Mucosa of descending colon (tissue), 3 donors: ENCODE data around the gene CELA3B. TPM values are rescaled to one million over a fixed set of nuclear protein-coding genes. Genes with fewer than 3 reads are reported as not detected.
A peak's percentile ranks its signal among the peaks of the same experiment; 100 is the strongest.
"Not testable (repeated sequence)": the region's sequence is repeated elsewhere in the genome, so short reads cannot be mapped to it uniquely, and the experiment has no call there.

Experiments used
- ATAC-seq: fragments of 200-7000 bp; cut with Tn5 transposase; one replicate; pipeline ENCODE4 v1.9.1; 2020; ENCODE audit warnings: mild to moderate bottlenecking, moderate library complexity
- DNase-seq, 3 donors: peaks; one replicate each; pipeline ENCODE4 v3.0.0-alpha.2; 2020
- H3K36me3 ChIP-seq: fragments of 200-600 bp; one replicate; pipeline ENCODE4 v1.8.0; 2021; ENCODE audit warnings: low read depth, mild to moderate bottlenecking
- H3K4me1 ChIP-seq: fragments of 200-600 bp; one replicate; pipeline ENCODE4 v1.8.0; 2021; ENCODE audit warnings: low read depth, mild to moderate bottlenecking
- H3K4me3 ChIP-seq: fragments of 200-600 bp; one replicate; pipeline ENCODE4 v1.8.0; 2021; ENCODE audit warnings: mild to moderate bottlenecking
- H3K9me3 ChIP-seq: fragments of 200-600 bp; one replicate; pipeline ENCODE4 v1.8.0; 2021; ENCODE audit warnings: mild to moderate bottlenecking
- CTCF ChIP-seq: fragments of 200-600 bp; IDR thresholded peaks from one replicate; pipeline ENCODE4 v1.8.0; 2022; ENCODE audit warnings: antibody characterized with exemption, mild to moderate bottlenecking
- intact Hi-C, 2 donors: fragments of 100-400 bp; cut with DNase I in 1 of 2; cut with micrococcal nuclease in 1 of 2; formaldehyde crosslinking; loops; one replicate each; pipeline versions ENCODE4 v1.11.0 to v1.11.1; 2022; cut with DNase I, micrococcal nuclease
- total RNA-seq, 3 donors: library from RNA; stranded (reverse); fragmentation: NEBNext Ultra II Directional in 2 of 3; extraction: Animal tissue kit (Norgen Biotek cat#: 25700) in 2 of 3; gene quantifications; one replicate each; pipeline versions ENCODE4 v1.2.1 to v1.2.4, GENCODE V29; 2021 to 2023
- donor health status: DM: no; HTN: no; CAD: no; lungs with moderate emphysema.
- donor health status: DM: no; HTN: no; CAD: no.
- donor health status: DM: no; HTN: yes; CAD: no.

Gene CELA3B
- total RNA-seq, 3 donors from 2014 or later: 0.35 to 3.5 (median 0.70) TPM

- TF ChIP-seq CTCF: no peak
- Histone ChIP-seq H3K36me3 (no peaks in the 10 kb centered on the region), H3K9me3 (no peaks in the 10 kb centered on the region), H3K4me1 (peaks cover 4% of the 10 kb centered on the region), H3K4me3 (no peak overlapping the region)
- DNase-seq (no peak), ATAC-seq (no peak)
- intact Hi-C loops: no loop called here
Observed at GRCh38 chr1:22026924-22027289, 50.1 kb downstream of the CELA3B start.

GRCh38 chr1:22030057-22030456, 53.2 kb downstream of the CELA3B start:
- H3K9me3 ChIP-seq: no peaks in the 10 kb centered on the region
- ATAC-seq: no peak

GRCh38 chr1:22030473-22030872, 53.7 kb downstream of the CELA3B start:
- DNase-seq (no peak), ATAC-seq (no peak)
- Histone ChIP-seq H3K4me1 (peaks cover 4% of the 10 kb centered on the region), H3K9me3 (no peaks in the 10 kb centered on the region), H3K36me3 (no peaks in the 10 kb centered on the region), H3K4me3 (no peak overlapping the region)
- TF ChIP-seq CTCF: no peak
- intact Hi-C loops: no loop called here

More at GRCh38 chr1:22030057-22030456, 53.2 kb downstream of the CELA3B start:
- no peaks in the 10 kb centered on the region for H3K36me3 ChIP-seq
- no peak for DNase-seq
- H3K4me3 ChIP-seq: no peak overlapping the region
- peaks cover 4% of the 10 kb centered on the region for H3K4me1 ChIP-seq
- intact Hi-C loops: no loop called here
- no peak for TF ChIP-seq CTCF

GRCh38 chr1:22031214-22031962, 54.6 kb downstream of the CELA3B start:
- TF ChIP-seq CTCF: no peak
- ATAC-seq: peak; percentile 81
- no peaks in the 10 kb centered on the region for H3K9me3 ChIP-seq
- DNase-seq: peak in 2 of 3 donors; percentile 43 to 47
- peaks cover 1% of the 10 kb centered on the region for H3K4me1 ChIP-seq
- H3K4me3 ChIP-seq: no peak overlapping the region
- no peaks in the 10 kb centered on the region for H3K36me3 ChIP-seq
- intact Hi-C loops: no loop called here

GRCh38 chr1:22034834-22035233, 58.0 kb downstream of the CELA3B start:
- H3K4me3 ChIP-seq, DNase-seq, intact Hi-C loops, H3K36me3 ChIP-seq, H3K4me1 ChIP-seq, ATAC-seq, H3K9me3 ChIP-seq: not testable (repeated sequence)

- Histone ChIP-seq H3K4me1 (peaks cover 11% of the 10 kb centered on the region), H3K4me3 (no peak overlapping the region), H3K36me3 (no peaks in the 10 kb centered on the region), H3K9me3 (no peaks in the 10 kb centered on the region)
- DNase-seq (no peak), ATAC-seq (no peak)
- intact Hi-C loops: no loop called here
- no peak for TF ChIP-seq CTCF
Observed at GRCh38 chr1:22037520-22037919, 60.7 kb downstream of the CELA3B start.
